NB4 (cell line): Measurements from ENCODE around the gene SIAH2.

Experiments
- DNase-seq: peaks from one replicate; pipeline ENCODE4 v3.0.0; 2010; ENCODE audit warnings: low read depth
- H3K4me3 ChIP-seq: one replicate; pipeline ENCODE4 v1.5.1; 2011; ENCODE audit warnings: mild to moderate bottlenecking, low read depth, low read length, moderate library complexity
- MYC ChIP-seq: IDR thresholded peaks from 2 replicates; pipeline ENCODE4 v1.6.1; 2011; ENCODE audit warnings: low read depth, low read length
- POLR2A ChIP-seq: IDR thresholded peaks from 2 replicates; pipeline ENCODE4 v1.6.1; 2011; ENCODE audit warnings: mild to moderate bottlenecking; ENCODE audit not compliant: insufficient read length; ENCODE audit errors: extremely low read depth
- TF ChIP-seq, protein P1 (sequence below): IDR thresholded peaks from one replicate; pipeline ENCODE4 v1.5.1; 2012; ENCODE audit warnings: low read depth, low read length
- TF ChIP-seq, protein P2 (sequence below): IDR thresholded peaks from 2 replicates; pipeline ENCODE4 v1.6.1; 2011; ENCODE audit warnings: low read depth, low read length

The SIAH2 gene

DNA sequence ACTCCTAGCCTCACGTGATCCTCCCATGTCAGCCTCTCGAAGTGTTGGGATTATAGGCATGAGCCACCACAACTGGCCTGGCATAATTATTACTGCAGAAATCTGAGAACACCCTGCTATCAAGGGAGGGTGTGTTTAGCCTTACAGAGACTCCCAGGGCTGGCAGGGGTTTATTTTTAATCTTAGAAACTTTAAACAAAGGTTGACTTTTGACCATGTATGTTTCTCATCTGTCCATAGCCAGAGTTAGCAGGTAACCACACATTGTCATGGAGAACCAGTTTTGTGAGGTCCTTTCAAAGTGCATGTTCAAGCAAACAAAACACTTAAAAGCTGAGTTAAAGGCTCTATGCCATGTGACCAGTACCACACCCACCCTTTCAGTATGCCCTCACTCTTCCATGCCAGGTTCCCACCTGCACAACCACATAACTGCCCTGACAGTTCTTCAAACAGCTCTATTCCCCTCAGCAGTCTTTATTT is 11.1 kb downstream of the SIAH2 start:
- DNase-seq, result no peak
- TF ChIP-seq POLR2A (no peak), MYC (no peak)
- TF ChIP-seq, protein P1, sequence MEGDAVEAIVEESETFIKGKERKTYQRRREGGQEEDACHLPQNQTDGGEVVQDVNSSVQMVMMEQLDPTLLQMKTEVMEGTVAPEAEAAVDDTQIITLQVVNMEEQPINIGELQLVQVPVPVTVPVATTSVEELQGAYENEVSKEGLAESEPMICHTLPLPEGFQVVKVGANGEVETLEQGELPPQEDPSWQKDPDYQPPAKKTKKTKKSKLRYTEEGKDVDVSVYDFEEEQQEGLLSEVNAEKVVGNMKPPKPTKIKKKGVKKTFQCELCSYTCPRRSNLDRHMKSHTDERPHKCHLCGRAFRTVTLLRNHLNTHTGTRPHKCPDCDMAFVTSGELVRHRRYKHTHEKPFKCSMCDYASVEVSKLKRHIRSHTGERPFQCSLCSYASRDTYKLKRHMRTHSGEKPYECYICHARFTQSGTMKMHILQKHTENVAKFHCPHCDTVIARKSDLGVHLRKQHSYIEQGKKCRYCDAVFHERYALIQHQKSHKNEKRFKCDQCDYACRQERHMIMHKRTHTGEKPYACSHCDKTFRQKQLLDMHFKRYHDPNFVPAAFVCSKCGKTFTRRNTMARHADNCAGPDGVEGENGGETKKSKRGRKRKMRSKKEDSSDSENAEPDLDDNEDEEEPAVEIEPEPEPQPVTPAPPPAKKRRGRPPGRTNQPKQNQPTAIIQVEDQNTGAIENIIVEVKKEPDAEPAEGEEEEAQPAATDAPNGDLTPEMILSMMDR, result no peak
- TF ChIP-seq, protein P2, sequence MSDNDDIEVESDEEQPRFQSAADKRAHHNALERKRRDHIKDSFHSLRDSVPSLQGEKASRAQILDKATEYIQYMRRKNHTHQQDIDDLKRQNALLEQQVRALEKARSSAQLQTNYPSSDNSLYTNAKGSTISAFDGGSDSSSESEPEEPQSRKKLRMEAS, result no peak
- H3K4me3 ChIP-seq, result no peak overlapping the region

DNA sequence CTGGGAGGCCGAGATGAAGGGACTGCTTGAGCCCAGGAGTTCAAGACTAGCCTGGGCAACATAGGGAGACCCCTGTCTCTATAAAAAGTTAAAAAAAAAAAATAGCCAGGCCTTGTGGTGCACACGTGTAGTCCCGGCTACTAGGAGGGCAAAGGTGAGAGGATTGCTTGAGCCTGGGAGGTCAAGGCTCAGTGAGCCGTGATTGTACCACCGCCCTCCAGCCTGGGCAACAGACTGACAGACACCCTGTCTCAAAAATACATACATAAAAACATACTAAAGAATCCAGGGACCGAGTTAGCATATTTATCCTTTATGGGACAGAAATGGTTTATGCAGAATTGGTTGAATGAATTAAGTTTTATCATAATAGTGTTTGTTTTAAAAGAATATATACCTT is 13.7 kb downstream of the SIAH2 start:
- no peak overlapping the region for H3K4me3 ChIP-seq
- TF ChIP-seq MYC (no peak), POLR2A (no peak)
- TF ChIP-seq, protein P1, result no peak
- TF ChIP-seq, protein P2, result no peak
- no peak for DNase-seq

DNA sequence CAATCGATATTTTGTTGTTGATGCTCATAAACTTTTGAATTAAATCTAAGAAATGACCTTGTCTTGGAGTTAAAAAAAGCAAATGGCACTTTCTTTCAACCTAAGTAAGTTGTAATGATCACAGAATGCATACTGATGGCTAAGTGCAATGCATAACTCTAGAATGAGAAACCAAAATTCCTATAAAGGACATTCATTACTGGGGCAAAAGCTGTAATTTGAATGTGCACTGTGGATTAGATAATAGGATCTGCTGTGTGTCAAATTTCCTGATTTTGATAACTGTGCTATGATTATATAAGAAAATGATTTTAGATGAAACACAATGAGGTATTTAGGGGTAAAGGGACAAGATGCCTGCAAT is 14.3 kb downstream of the SIAH2 start:
- no peak for DNase-seq
- no peak overlapping the region for H3K4me3 ChIP-seq
- TF ChIP-seq, protein P2, result no peak
- TF ChIP-seq, protein P1, result no peak
- TF ChIP-seq POLR2A (no peak), MYC (no peak)

DNA sequence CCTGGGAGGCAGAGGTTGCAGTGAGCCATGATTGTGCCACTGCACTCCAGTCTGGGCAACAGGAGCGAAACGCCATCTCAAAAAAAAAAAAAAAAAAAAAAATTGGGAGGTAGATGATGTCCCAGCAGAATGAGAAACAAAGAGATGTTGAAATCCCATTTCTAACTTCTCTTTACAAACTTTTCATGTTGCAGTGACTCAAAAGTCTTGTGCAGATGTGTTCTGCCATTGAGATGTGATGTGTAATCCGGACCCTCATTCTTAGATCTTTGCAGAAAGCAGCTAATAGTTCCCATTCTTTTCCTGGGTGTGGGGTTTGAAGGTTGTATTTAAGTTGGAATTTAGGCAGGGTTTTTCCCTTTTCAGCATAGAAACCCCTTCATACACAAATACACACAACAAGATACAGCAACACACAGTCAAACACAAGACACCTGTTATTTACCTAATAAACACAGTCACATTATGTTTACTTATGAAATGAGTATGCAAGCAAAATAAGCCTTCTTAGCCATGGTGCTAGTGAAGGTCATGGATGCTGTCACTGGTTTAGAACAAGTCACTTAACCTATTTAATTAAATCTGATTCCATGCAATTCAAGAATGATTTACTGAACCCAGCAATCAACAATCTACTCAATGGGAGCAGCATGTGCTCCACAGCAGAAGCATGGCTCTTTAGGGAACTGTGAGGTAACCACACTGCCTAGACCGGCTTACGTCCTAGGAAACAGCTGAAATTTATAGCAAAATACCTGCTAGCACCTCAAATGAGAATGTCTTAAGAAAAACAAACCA is 14.9 kb downstream of the SIAH2 start:
- H3K4me3 ChIP-seq, result no peak overlapping the region
- TF ChIP-seq, protein P2, result peak; percentile 22; the same call in 1 of the 2 replicates
- TF ChIP-seq MYC (no peak), POLR2A (no peak)
- TF ChIP-seq, protein P1, result no peak
- no peak for DNase-seq

DNA sequence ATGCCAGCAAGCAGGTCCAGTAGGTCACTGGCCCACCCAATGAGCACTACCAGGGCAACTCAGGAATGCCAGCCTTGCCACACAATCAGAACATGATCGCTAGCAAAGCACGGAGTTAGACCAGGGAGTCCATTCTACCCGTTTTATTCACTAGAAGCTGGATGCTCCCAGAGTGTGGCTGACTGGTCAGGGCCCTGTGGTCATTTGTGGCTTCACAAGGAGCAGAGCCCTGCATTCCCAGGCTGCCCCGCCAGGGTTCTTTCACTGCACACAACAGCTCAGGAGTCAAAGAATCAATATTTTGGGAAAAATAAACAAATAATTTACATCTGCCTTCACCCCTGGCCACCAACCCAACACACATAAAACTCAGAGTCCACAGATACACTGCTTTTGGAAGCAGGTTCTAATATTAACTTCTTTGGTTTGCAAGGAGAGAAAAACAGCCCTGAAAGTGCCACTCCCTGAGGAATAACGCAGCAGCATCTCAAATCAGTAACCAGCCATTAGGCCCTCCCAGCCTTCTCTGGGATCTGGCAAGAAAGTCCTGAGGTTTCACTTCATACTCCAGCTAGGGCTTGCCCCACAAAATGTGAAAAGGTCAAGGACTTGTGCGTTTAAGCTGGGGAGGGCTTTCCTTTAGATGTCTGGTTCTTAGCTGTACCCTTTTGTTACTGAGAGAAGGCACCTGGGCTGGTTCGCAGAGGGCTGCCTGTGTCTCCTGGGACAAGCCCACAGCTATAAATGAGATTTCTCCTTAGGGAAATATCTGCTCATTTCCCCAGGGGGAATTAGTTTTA is 16.0 kb downstream of the SIAH2 start:
- H3K4me3 ChIP-seq, result no peak overlapping the region
- DNase-seq, result no peak
- no peak for TF ChIP-seq POLR2A
- TF ChIP-seq, protein P1, result no peak
- TF ChIP-seq, protein P2, result no peak
- TF ChIP-seq MYC, result no peak
